ENCODE data around the gene NXPH3.

NXPH3 gene

GRCh38 chr17:49576088-49576916 lies 631 bp downstream of the NXPH3 start:
- DNase-seq (ENCODE audit: low spot score), result no peak

GRCh38 chr17:49576917-49577649 lies 1.4 kb downstream of the NXPH3 start:
- no peak for DNase-seq (ENCODE audit: low spot score)

DNA sequence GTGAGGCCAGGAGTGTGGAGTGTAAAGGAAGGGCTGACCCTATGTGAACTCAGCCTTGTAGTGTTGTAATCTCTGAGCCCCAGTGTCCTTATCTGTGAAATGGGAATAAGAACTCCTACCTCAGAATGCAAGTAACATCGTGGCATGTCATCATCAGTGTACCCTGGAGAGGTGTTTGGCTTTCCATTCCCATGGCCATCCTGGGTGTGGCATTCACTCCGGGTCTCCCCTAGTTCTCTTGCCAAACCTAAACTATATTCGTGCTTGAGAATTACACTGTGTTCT lies 1.9 kb downstream of the NXPH3 start:
- no peak for DNase-seq (ENCODE audit: low spot score)

GRCh38 chr17:49577963-49578362 lies 2.3 kb downstream of the NXPH3 start:
- DNase-seq (ENCODE audit: low spot score), result no peak

DNA sequence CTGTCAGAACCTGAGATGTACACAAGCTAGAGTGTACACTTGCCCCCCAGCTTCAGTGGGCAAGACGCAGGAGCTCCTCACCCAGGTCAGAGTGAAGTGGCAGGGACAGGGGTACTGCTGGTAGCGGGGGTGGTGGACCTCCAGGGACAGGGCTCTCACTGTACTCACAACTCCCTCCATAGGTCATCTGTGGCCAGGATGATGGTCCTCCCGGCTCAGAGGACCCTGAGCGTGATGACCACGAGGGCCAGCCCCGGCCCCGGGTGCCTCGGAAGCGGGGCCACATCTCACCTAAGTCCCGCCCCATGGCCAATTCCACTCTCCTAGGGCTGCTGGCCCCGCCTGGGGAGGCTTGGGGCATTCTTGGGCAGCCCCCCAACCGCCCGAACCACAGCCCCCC lies 2.7 kb downstream of the NXPH3 start:
- DNase-seq (ENCODE audit: low spot score), result no peak

- no peak for DNase-seq (ENCODE audit: low spot score)
Observed at GRCh38 chr17:49578952-49579500, 3.4 kb downstream of the NXPH3 start.

DNA sequence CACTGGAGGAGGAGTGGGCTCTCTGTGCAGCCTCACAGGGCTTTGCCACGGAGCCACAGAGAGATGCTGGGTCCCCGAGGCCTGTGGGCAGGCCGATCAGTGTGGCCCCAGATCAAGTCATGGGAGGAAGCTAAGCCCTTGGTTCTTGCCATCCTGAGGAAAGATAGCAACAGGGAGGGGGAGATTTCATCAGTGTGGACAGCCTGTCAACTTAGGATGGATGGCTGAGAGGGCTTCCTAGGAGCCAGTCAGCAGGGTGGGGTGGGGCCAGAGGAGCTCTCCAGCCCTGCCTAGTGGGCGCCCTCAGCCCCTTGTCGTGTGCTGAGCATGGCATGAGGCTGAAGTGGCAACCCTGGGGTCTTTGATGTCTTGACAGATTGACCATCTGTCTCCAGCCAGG lies 3.9 kb downstream of the NXPH3 start:
- DNase-seq (ENCODE audit: low spot score), result no peak

GRCh38 chr17:49580055-49580721 lies 4.5 kb downstream of the NXPH3 start:
- DNase-seq (ENCODE audit: low spot score), result no peak

GRCh38 chr17:49580981-49581647 lies 5.4 kb downstream of the NXPH3 start:
- DNase-seq (ENCODE audit: low spot score), result no peak

DNA sequence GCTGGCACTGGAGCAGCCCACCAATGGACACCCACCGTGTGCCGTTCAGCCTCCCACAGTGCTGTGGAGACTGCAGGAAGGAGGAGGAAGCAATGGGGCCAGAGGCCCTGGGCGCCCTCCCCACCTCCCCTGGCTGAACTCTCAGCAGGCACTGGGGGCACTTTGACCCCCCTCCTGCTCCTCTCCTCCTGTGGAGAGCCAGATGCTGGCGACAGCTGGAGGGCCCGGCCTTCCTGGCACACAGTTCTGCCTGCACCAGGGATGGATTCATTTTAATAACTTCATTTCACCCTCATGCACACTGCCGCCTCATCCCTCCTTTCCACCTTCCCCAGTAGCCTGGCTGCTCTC lies 6.0 kb downstream of the NXPH3 start:
- no peak for DNase-seq (ENCODE audit: low spot score)

- no peak for DNase-seq (ENCODE audit: low spot score)
Observed at GRCh38 chr17:49582055-49582722, 6.5 kb downstream of the NXPH3 start.

DNA sequence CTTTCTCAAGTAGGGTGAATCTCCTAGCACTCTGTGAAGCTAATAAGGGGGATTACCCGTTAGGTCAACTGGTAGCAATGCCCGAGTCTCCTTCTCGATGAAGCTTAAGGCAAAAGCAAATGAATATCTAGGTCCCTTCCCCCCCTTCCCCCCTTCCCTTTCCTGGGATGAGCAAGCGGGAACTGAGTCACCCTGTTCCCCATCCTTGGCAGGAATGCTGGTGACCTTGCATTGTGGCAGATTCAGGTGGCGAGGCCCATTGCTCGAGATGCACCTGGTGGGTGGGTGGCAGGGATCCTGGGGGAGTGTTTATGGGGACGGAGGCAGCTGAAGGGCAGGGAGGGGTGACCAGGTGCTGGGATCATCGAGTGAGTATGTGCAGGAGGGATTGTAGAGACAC lies 7.1 kb downstream of the NXPH3 start:
- DNase-seq (ENCODE audit: low spot score), result no peak

DNA sequence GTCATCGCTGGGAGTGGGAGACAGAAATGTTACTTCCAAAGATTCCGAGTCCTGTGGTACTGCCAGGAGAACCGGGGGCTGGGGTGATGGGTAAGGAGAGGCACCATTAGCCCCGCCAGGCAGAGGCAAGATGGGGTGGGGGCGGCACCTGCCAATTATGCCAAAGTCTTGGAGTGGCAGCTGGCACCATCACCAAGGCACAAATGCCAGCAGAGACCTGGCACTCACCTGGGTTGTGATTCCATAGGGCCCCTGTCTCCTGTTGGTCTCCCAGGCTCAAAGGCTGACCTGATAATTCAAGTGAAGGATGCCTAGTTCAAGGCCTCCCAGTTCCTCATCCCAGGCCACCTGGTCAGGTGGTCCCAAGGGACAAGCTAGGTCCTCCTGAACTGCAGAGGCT lies 7.6 kb downstream of the NXPH3 start:
- DNase-seq (ENCODE audit: low spot score), result no peak

DNA sequence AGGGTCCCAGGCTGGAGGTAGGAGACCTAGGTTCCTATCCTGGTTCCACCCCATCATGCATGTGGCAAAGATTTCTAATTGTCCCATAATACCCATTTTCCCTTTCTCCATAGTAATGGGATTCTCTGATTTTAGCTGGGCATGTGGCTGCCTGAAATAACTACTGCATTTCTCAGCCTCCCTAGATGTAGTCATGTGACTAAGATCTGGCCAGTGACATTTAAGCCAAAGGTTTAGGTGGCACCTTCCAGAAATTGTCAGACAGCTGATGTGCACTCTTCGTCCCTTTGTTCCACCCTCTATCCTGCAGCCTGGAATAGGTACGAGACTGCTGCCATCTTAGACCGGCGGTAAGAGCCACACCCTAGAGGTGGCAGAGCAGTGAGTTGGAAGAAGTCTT lies 8.2 kb downstream of the NXPH3 start:
- DNase-seq (ENCODE audit: low spot score), result no peak

DNA sequence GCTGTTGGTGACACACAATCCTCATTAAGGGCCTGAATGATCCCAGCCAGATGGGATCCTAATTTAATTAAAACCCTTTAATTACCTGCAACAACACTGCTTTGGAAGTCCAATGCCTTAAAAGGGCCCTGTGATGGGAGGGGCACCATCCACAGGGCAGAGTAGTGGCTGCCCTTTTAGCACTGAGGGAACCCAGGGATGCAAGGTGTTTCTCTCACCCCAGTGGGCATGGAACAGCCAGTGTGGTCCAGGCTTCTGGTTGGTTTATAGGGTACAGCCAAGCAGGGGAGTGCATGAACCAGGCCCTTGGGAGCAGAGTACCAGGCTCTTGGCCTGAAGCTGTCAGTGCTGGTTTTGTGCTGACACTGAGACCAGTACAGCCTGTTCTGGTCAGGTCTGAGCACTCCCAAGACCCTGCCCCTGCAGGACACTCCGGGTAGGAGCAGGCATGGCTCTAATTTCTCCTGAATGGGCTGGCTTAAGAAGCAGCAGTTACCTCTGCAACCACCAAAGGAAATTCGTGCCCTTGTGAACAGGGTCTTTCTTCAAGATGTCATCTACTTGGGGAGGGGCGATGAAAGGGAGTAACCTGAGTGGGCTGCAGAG lies 9.9 kb downstream of the NXPH3 start:
- DNase-seq (ENCODE audit: low spot score), result no peak

DNA sequence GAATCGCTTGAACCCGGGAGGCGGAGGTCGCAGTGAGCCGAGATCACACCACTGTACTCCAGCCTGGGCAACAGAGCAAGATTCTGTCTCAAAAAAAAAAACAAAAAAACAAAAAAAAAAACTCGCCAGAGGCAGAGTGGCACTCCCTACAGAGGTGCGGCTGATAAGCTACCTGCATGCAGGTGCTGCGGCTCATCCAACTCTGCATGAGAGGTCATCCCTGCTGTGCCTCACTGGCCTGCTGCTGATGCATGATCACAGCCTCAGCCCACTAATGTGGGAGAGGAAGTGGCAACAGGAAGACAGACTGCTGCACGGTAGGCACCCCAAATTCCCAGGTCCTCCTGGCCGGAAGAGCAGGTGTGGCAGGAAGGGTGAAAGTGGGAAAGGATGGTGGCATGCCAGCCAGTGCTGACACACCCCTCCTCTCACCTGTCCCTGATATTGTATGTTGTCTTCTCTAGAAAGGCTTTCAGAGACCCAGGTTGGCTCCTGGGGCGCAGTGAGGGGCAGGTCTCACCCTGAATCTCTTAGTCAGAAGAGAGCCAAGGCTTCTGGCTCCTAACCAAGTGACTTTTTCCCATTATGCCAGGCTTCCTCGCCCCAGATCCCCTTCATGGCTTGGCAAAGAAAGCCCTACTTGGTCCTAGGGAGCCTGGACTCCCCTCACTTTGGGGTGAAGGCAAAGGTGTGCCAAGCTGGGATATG lies 11.8 kb downstream of the NXPH3 start:
- DNase-seq (ENCODE audit: low spot score), result no peak

DNA sequence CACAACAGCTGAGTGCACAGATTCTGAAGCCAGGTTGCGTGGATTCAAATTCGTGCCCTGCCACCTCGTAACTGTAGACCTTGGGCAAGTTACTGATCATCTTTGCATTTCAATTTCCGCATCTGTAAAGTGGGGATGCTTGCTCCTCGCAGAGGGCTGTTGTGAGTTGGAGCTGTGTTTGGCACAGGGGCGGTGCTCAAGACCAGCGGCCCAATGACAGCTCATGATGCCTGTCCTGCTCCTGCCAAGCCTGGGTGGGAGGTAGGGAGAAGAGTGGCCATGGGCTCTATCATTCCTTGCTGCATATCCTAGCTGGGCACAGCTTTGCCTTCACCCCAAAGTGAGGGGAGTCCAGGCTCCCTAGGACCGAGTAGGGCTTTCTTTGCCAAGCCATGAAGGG lies 12.6 kb downstream of the NXPH3 start:
- no peak for DNase-seq (ENCODE audit: low spot score)

- DNase-seq (ENCODE audit: low spot score), result no peak
Observed at GRCh38 chr17:49588726-49589576, 13.3 kb downstream of the NXPH3 start.

- DNase-seq (ENCODE audit: low spot score), result no peak
Observed at GRCh38 chr17:49589577-49589927, 13.9 kb downstream of the NXPH3 start.

GRCh38 chr17:49590874-49591273 lies 15.2 kb downstream of the NXPH3 start:
- DNase-seq (ENCODE audit: low spot score), result no peak
